ENCODE data around the gene RPTOR. TPM values are rescaled to one million over a fixed set of nuclear protein-coding genes. Genes with fewer than 3 reads are reported as not detected.

Gene RPTOR
- total RNA-seq, 1 donor from 2014 or later, result 35.7 TPM

- intact Hi-C loops (cut with DNase I), result no loop called here
- DNase-seq (ENCODE audit: low spot score) (peak; percentile 82), ATAC-seq (peak; percentile 97)
These were observed 105.2 kb downstream of the RPTOR start for GRCh38 chr17:80649672-80650330.

- DNase-seq (ENCODE audit: low spot score) (no peak), ATAC-seq (no peak)
- intact Hi-C loops (cut with DNase I), result no loop called here
These were observed 105.7 kb downstream of the RPTOR start for GRCh38 chr17:80650331-80650672.

- intact Hi-C loops (cut with DNase I), result no loop called here
- ATAC-seq, result no peak
- DNase-seq (ENCODE audit: low spot score), result no peak
These were observed 106.3 kb downstream of the RPTOR start for GRCh38 chr17:80650751-80651518.

GRCh38 chr17:80652756-80653330 is 108.2 kb downstream of the RPTOR start:
- DNase-seq (ENCODE audit: low spot score), result no peak
- intact Hi-C loops (cut with DNase I), result no loop called here
- ATAC-seq, result no peak

- ATAC-seq, result no peak
- intact Hi-C loops (cut with DNase I), result no loop called here
- DNase-seq (ENCODE audit: low spot score), result no peak
These were observed 109.2 kb downstream of the RPTOR start for GRCh38 chr17:80653856-80654255.

GRCh38 chr17:80655608-80656007 is 111.0 kb downstream of the RPTOR start:
- DNase-seq (ENCODE audit: low spot score) (no peak), ATAC-seq (no peak)
- intact Hi-C loops (cut with DNase I), result no loop called here

- no peak for ATAC-seq
- intact Hi-C loops (cut with DNase I), result no loop called here
These were observed 112.0 kb downstream of the RPTOR start for GRCh38 chr17:80656590-80656989.

GRCh38 chr17:80657561-80657960 is 112.9 kb downstream of the RPTOR start:
- no peak for DNase-seq (ENCODE audit: low spot score)
- intact Hi-C loops (cut with DNase I), result no loop called here
- no peak for ATAC-seq

More at GRCh38 chr17:80656590-80656989, 112.0 kb downstream of the RPTOR start:
- no peak for DNase-seq (ENCODE audit: low spot score)

- intact Hi-C loops (cut with DNase I), result no loop called here
- no peak for ATAC-seq
- no peak for DNase-seq (ENCODE audit: low spot score)
These were observed 114.2 kb downstream of the RPTOR start for GRCh38 chr17:80658821-80659220.

- DNase-seq (ENCODE audit: low spot score) (no peak), ATAC-seq (no peak)
- intact Hi-C loops (cut with DNase I), result no loop called here
These were observed 115.0 kb downstream of the RPTOR start for GRCh38 chr17:80659651-80660050.

GRCh38 chr17:80660527-80661198 is 116.0 kb downstream of the RPTOR start:
- intact Hi-C loops (cut with DNase I), result no loop called here
- ATAC-seq (no peak), DNase-seq (ENCODE audit: low spot score) (no peak)

- intact Hi-C loops (cut with DNase I), result no loop called here
- DNase-seq (ENCODE audit: low spot score) (no peak), ATAC-seq (no peak)
These were observed 117.9 kb downstream of the RPTOR start for GRCh38 chr17:80662557-80662956.

GRCh38 chr17:80663781-80664206 is 119.2 kb downstream of the RPTOR start:
- intact Hi-C loops (cut with DNase I), result no loop called here
- ATAC-seq (peak; percentile 87), DNase-seq (ENCODE audit: low spot score) (no peak)

- DNase-seq (ENCODE audit: low spot score), result no peak
- ATAC-seq, result no peak
- intact Hi-C loops (cut with DNase I), result no loop called here
These were observed 119.7 kb downstream of the RPTOR start for GRCh38 chr17:80664217-80664790.

GRCh38 chr17:80665792-80666191 is 121.2 kb downstream of the RPTOR start:
- intact Hi-C loops (cut with DNase I), result no loop called here
- DNase-seq (ENCODE audit: low spot score), result no peak
- ATAC-seq, result no peak

GRCh38 chr17:80666867-80667266 is 122.2 kb downstream of the RPTOR start:
- DNase-seq (ENCODE audit: low spot score) (no peak), ATAC-seq (no peak)
- intact Hi-C loops (cut with DNase I), result no loop called here

- ATAC-seq, result no peak
- intact Hi-C loops (cut with DNase I), result no loop called here
- no peak for DNase-seq (ENCODE audit: low spot score)
These were observed 123.0 kb downstream of the RPTOR start for GRCh38 chr17:80667462-80668277.

GRCh38 chr17:80668375-80669148 is 123.9 kb downstream of the RPTOR start:
- no peak for DNase-seq (ENCODE audit: low spot score)
- intact Hi-C loops (cut with DNase I), result no loop called here
- no peak for ATAC-seq

Data from sciatic nerve (tissue), 2 donors.